ENCODE results near the gene DISC1.

The DISC1 gene

DNA sequence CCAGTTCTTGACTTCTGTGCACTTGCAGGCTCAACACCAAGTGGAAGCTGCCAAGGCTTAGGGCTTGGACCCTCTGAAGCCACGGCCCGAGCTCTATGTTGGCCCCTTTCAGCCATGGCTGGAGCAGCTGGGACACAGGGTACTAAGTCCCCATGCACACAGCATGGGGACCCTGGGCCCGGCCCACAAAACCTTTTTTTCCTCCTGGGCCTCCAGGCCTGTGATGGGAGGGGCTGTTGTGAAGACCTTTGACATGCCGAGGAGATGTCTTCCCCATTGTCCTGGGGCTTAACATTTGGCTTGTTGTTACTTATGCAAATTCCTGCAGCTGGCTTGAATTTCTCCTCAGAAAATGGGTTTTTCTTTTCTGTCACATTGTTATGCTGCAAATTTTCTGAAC, 59.8 kb downstream of the DISC1 start:
- TF ChIP-seq ZNF565 (CRISPR knock-in tag; conservative IDR thresholded peaks at IDR 0.05; ENCODE audit: low read depth) = no peak
- no peak for ATAC-seq

DNA sequence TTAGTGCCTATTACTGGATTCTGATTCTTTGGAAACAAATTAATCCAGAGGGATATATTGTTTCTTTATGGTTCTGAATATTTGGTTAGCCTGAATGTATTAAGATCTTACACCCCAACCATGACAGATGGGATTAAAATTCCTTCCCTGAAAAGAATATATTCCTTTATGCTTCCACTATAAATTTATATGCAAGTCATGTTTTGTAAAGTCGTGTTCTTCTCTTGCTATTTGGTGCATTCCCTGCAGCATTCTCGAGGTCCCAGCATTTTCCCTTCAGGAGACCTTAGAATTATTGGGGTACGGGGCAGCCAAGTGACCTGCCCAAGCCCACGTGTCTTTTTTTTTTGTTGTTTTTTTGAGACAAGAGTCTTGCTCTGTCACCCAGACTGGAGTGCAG, 62.4 kb downstream of the DISC1 start:
- ATAC-seq = no peak

DNA sequence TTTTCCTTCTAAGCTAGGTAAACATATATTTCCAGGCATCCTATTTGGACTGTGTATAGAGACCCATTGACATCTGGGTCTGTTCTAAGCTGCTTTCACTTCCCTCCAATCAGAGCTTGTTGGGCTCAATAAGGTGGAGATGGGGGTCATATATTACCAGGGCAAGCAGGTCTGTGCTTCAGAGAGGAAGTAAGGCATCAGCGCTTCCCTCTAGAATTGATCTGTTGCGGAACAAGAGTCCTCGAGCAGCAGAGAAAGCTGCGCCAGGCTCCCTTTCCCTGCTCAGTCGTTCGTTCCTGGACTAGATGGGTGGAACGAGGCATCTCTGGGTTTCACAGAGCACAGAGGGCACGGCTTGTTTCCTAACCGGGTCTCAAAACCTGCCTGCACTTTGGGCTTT, 63.5 kb downstream of the DISC1 start:
- no peak for TF ChIP-seq ZNF8 (CRISPR knock-in tag; IDR thresholded peaks at IDR 0.05)
- TF ChIP-seq, protein P1, sequence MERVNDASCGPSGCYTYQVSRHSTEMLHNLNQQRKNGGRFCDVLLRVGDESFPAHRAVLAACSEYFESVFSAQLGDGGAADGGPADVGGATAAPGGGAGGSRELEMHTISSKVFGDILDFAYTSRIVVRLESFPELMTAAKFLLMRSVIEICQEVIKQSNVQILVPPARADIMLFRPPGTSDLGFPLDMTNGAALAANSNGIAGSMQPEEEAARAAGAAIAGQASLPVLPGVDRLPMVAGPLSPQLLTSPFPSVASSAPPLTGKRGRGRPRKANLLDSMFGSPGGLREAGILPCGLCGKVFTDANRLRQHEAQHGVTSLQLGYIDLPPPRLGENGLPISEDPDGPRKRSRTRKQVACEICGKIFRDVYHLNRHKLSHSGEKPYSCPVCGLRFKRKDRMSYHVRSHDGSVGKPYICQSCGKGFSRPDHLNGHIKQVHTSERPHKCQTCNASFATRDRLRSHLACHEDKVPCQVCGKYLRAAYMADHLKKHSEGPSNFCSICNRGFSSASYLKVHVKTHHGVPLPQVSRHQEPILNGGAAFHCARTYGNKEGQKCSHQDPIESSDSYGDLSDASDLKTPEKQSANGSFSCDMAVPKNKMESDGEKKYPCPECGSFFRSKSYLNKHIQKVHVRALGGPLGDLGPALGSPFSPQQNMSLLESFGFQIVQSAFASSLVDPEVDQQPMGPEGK (CRISPR knock-in tag; IDR thresholded peaks at IDR 0.05; ENCODE audit: borderline replicate concordance) = no peak
- no peak for TF ChIP-seq ZC3H10 (CRISPR knock-in tag; IDR thresholded peaks at IDR 0.05)
- TF ChIP-seq, protein P2, sequence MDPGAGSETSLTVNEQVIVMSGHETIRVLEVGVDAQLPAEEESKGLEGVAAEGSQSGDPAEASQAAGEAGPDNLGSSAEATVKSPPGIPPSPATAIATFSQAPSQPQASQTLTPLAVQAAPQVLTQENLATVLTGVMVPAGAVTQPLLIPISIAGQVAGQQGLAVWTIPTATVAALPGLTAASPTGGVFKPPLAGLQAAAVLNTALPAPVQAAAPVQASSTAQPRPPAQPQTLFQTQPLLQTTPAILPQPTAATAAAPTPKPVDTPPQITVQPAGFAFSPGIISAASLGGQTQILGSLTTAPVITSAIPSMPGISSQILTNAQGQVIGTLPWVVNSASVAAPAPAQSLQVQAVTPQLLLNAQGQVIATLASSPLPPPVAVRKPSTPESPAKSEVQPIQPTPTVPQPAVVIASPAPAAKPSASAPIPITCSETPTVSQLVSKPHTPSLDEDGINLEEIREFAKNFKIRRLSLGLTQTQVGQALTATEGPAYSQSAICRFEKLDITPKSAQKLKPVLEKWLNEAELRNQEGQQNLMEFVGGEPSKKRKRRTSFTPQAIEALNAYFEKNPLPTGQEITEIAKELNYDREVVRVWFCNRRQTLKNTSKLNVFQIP (CRISPR knock-in tag; IDR thresholded peaks at IDR 0.05; ENCODE audit: borderline replicate concordance, low read depth) = no peak
- TF ChIP-seq, protein P3, sequence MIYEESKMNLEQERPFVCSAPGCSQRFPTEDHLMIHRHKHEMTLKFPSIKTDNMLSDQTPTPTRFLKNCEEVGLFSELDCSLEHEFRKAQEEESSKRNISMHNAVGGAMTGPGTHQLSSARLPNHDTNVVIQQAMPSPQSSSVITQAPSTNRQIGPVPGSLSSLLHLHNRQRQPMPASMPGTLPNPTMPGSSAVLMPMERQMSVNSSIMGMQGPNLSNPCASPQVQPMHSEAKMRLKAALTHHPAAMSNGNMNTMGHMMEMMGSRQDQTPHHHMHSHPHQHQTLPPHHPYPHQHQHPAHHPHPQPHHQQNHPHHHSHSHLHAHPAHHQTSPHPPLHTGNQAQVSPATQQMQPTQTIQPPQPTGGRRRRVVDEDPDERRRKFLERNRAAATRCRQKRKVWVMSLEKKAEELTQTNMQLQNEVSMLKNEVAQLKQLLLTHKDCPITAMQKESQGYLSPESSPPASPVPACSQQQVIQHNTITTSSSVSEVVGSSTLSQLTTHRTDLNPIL (CRISPR knock-in tag; IDR thresholded peaks at IDR 0.05; ENCODE audit: low read depth) = no peak
- TF ChIP-seq GLIS3 (CRISPR knock-in tag; IDR thresholded peaks at IDR 0.05) = no peak
- no peak for TF ChIP-seq SNAI2 (CRISPR knock-in tag; IDR thresholded peaks at IDR 0.05)
- no peak for TF ChIP-seq ZNF70 (CRISPR knock-in tag; IDR thresholded peaks at IDR 0.05)
- TF ChIP-seq CSDC2 (CRISPR knock-in tag; IDR thresholded peaks at IDR 0.05) = no peak
- no peak for TF ChIP-seq ARNTL (CRISPR knock-in tag; IDR thresholded peaks at IDR 0.05; ENCODE audit: borderline replicate concordance, low read depth)
- no peak for TF ChIP-seq PPARA (CRISPR knock-in tag; IDR thresholded peaks at IDR 0.05; ENCODE audit: borderline replicate concordance)
- TF ChIP-seq, protein P4, sequence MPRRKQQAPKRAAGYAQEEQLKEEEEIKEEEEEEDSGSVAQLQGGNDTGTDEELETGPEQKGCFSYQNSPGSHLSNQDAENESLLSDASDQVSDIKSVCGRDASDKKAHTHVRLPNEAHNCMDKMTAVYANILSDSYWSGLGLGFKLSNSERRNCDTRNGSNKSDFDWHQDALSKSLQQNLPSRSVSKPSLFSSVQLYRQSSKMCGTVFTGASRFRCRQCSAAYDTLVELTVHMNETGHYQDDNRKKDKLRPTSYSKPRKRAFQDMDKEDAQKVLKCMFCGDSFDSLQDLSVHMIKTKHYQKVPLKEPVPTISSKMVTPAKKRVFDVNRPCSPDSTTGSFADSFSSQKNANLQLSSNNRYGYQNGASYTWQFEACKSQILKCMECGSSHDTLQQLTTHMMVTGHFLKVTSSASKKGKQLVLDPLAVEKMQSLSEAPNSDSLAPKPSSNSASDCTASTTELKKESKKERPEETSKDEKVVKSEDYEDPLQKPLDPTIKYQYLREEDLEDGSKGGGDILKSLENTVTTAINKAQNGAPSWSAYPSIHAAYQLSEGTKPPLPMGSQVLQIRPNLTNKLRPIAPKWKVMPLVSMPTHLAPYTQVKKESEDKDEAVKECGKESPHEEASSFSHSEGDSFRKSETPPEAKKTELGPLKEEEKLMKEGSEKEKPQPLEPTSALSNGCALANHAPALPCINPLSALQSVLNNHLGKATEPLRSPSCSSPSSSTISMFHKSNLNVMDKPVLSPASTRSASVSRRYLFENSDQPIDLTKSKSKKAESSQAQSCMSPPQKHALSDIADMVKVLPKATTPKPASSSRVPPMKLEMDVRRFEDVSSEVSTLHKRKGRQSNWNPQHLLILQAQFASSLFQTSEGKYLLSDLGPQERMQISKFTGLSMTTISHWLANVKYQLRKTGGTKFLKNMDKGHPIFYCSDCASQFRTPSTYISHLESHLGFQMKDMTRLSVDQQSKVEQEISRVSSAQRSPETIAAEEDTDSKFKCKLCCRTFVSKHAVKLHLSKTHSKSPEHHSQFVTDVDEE (CRISPR knock-in tag; IDR thresholded peaks at IDR 0.05) = no peak
- TF ChIP-seq TCF4 (CRISPR knock-in tag; IDR thresholded peaks at IDR 0.05; ENCODE audit: borderline replicate concordance) = no peak
- TF ChIP-seq, protein P5, sequence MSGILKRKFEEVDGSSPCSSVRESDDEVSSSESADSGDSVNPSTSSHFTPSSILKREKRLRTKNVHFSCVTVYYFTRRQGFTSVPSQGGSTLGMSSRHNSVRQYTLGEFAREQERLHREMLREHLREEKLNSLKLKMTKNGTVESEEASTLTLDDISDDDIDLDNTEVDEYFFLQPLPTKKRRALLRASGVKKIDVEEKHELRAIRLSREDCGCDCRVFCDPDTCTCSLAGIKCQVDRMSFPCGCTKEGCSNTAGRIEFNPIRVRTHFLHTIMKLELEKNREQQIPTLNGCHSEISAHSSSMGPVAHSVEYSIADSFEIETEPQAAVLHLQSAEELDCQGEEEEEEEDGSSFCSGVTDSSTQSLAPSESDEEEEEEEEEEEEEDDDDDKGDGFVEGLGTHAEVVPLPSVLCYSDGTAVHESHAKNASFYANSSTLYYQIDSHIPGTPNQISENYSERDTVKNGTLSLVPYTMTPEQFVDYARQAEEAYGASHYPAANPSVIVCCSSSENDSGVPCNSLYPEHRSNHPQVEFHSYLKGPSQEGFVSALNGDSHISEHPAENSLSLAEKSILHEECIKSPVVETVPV (CRISPR knock-in tag; IDR thresholded peaks at IDR 0.05) = no peak
- no peak for ATAC-seq

More for the DNA sequence above, 62.4 kb downstream of the DISC1 start:
- TF ChIP-seq BACH2 (CRISPR knock-in tag; IDR thresholded peaks at IDR 0.05; ENCODE audit: borderline replicate concordance) (no peak), SNAI2 (CRISPR knock-in tag; IDR thresholded peaks at IDR 0.05) (no peak), RARB (CRISPR knock-in tag; IDR thresholded peaks at IDR 0.05) (no peak), ZFP30 (CRISPR knock-in tag; IDR thresholded peaks at IDR 0.05) (no peak), OSR1 (CRISPR knock-in tag; IDR thresholded peaks at IDR 0.05) (no peak), CSDC2 (CRISPR knock-in tag; IDR thresholded peaks at IDR 0.05) (no peak), ARNTL (CRISPR knock-in tag; IDR thresholded peaks at IDR 0.05; ENCODE audit: borderline replicate concordance, low read depth) (no peak), ZNF70 (CRISPR knock-in tag; IDR thresholded peaks at IDR 0.05) (no peak), TCF4 (CRISPR knock-in tag; IDR thresholded peaks at IDR 0.05; ENCODE audit: borderline replicate concordance) (no peak), ZC3H10 (CRISPR knock-in tag; IDR thresholded peaks at IDR 0.05) (no peak), ZFP3 (CRISPR knock-in tag; IDR thresholded peaks at IDR 0.05) (no peak), GLIS3 (CRISPR knock-in tag; IDR thresholded peaks at IDR 0.05) (no peak)
- TF ChIP-seq, protein P3 (CRISPR knock-in tag; IDR thresholded peaks at IDR 0.05; ENCODE audit: low read depth) = no peak
